ENCODE data around the gene BSCL2.
"Not testable (repeated sequence)": the region's sequence is repeated elsewhere in the genome, so short reads cannot be mapped to it uniquely, and the experiment has no call there.

BSCL2 gene

DNA sequence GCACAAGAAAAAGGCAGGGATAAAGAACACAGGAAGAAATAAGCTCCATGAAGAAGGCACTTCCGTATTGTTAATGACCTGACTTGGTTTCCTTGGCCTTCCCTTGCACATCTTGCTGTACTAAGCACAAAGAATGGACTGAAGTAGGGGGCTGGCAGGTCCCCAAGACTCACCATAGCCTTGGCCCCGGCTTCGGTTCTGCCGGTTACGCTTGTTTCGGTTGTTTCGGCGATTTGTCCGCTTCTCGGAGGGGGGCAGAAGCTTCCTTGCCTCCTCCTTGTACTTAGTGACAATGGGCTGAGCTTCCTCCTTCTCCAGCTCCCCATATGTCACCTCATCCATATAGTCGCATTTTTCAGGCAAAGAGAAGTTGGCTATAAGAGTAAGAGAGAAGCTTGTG is 9.6 kb upstream of the BSCL2 start:
- no peak for DNase-seq

DNA sequence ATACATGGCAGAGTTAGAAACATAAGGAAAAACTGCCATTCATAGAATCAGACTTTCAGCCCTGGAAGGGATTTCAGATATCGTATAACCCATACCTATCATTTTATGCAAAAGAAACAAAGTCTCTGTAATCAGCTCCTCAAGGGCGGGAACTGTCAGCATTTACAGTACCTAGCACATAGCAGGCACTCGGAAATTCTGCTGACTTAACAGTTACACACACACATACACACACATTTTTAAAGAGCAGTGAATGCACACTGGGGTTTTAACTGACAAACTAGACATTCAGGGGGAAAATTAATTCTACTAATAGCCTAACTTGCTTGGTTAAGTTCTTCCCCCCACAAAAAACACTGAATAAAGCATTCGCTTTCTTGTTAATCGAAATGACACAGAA is 9.0 kb upstream of the BSCL2 start:
- no peak for DNase-seq

DNA sequence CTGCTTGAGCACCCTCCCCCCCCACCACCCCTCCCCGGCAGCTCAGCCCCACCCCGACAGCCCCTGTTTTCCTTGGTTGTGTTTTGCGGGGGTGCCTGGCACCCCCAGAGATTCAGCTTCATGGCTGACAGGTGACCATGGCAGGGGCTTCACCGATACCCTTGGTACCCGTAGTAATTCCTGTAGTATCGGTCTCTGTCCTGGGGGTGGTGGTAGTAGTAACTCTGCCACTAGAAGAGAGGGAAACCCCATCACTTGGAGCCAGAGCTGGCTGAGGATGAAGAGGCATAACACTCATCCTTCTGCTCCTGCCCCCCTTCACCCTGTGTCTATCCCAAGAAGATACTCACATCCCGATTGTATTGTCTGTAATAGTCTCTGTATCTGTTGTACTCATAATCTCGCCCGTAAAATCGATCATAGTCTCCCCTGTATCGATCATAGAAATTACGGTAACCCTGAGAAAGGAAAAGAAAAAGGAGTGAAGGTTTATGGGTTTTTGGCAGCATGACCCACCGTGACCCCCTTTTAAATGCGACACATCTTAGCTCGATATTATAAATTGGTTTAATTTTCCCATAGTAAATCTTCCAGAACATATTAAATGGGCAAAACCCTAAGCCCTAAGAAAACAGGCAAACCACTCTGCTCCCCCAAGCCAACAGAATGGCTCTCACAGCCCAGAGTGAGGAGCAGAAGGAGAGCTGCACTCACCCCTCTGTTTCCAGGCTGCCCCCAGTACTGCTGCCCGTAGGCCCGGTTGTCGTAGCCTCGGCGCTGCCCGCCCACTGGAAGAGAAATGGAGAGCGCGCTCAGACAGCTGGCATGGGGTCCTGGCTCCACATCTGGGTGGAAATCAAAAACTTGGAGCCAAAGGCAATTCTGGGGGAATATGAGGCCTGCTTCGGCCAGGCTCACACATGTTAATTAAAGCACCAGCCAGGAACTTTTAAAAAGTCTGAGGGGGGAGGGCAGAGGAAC is 8.2 kb upstream of the BSCL2 start:
- no peak for DNase-seq

DNA sequence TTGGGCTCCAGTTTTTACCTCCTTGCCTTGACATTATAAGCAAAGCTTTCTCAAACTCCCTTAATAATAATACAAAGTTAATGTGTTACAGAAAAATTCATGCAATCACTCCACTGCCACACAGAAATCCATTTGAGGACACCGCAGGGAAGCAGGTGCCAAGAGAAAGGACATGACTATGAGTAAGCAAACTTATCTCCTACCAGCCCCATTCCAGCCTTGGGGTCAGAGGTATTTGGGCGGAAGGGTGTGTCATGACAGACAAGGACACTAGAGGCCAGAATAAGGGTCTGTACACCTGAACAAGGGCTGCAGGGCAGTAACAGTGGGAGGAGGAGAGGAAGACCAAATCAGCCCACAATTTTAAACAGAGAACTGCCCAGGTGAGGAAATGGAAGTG is 6.1 kb upstream of the BSCL2 start:
- DNase-seq, result no peak

DNA sequence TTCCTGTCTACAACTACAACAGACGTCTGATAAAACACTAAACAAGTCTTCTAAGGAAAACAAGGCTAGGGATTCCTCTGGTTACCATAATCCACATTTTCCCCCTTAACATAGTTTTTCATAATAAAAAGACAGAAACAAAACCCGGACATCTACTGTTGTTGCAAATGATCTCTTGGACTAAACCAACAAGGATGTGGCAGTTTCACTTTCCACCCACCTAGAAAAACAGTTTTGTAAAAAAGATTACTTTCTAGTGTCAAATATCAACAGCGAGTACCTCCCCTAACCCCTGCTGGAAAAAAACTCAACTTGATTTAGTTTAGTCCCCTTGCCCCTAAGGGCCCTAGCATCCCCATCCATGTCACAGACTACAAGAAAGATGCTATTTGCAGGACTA is 5.6 kb upstream of the BSCL2 start:
- DNase-seq, result no peak

DNA sequence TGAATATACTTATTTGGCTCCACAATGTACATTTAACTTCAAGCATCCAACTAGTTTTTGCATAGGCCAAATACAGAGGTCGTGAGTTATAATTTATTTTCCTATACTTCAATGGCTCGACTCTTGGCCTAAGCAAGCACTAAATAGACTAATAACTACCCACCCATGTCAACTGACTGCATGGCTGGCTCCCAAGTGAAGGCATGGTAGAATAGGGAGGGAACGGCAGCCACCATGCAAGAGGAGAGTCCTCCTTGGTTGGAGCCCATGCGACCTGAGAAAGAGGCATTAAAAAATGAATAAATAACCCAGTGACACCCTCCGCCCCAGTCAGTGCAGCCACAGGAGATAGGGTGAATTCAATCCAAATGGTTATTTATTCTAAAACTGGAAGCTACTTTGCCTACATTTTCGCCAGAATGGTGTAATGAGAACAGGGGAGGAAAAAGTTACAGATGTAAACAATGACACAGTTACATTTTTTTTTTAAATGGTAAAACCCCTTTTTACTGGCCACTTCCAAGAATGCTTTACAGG is 5.1 kb upstream of the BSCL2 start:
- no peak for DNase-seq

DNA sequence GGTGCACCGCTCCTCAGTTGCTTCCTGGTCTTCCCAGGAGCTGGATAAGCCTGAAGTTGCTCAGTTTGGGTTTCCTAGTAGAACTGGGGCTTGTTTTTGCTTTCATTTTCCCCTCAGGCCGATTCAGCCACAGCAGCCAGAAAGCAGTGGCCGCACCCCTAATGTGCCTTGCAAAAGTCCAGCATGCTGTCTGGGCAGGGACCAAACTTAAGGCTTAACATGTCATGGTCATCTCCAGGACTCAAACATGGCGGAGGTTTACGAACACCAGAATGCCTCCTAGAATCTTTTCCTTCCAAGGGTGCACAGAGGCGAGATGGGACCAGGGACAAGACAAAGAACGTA is 2.7 kb upstream of the BSCL2 start:
- DNase-seq, result peak; percentile 60

DNA sequence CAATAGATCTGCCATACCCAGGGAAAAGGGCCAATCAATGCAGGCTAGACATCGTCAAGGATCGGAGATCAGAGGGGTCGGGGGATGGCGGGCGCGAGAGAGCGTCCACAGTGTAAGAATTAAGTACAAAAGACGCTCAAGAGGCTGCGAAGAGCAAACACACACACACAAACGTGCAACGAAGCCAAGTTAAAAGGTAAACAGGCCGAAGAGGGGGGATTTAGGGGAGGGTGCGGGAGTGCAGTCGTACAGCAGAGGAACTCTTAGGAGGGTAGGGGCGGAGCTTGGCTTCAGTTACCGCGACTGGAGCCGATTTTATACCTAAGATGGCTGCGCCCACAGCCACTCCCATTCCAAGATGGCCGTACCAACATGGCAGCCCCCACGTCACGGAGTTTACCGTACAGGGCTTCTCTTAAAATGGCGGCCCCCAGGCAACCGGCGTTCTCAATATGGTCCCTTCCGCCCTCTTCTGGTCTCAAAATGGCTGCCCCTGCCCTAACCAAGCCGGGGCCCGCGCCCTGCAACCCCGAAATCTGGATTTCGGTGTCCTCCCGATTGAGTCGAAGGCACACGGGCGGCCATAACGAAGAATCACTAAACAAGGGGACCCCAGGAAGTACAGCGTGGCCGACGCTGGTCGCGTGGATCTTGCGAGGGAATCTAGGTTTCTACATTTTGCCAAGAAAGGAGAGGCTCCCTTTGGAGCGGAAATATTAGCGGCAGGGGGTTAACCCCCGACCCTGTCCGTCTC is 2.2 kb upstream of the BSCL2 start:
- DNase-seq, result peak; percentile 98

DNA sequence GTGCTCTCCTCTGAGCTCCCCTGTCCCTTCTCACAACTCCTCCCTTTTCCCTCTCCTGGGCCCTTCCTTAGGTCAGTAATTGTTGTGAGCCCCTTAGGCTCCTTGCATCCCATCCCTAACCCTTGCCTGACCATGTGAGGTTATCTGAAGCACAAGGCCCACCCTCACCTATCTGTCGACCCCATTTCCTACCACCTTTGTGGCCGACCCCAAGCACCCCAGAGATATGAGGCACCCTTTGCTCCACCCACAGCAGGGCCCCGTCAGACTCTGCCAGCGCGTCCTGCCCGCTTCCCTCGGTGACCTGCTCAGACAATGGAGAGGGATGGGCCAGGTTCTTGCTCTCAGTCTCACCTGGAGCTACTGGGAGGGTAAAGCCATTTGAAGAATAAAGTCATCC is 1.6 kb upstream of the BSCL2 start:
- DNase-seq, result no peak

DNA sequence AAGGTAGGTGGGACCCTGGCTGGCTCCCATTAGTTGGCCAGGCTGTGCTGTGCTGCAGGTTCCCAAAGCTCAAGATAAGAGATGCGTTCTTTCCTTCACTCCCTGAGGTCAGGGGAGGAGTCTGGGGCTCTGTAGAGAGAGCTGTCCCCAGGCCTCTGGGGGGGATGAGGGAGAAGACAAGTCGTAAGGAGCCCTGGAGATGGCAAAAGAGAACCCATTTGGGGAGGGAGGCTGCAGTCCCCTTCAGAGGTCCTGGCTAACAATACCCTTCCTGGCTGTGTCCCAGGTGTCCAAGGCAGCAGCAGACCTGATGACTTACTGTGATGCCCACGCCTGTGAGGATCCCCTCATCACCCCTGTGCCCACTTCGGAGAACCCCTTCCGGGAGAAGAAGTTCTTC is 1.2 kb upstream of the BSCL2 start:
- no peak for DNase-seq

DNA sequence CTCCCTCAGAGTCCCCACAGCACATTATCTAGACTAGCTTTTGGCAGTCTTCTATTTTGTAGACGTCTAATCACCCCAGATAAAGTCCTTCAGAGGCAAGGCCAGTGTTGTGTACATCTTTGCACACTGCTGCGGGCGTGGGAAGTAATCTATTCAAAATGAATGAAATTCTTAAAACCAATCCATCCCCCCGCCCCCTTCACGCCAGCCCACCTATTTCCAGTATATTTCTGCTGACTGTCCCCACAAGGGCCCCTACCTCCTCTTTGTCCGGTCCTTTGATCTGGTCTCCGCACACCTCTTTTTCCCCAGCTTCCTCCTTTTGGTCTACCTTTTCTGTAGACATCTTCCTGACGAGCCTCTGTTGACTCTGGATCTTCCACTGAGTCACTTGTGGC is 375 bp downstream of the BSCL2 start:
- DNase-seq, result no peak

DNA sequence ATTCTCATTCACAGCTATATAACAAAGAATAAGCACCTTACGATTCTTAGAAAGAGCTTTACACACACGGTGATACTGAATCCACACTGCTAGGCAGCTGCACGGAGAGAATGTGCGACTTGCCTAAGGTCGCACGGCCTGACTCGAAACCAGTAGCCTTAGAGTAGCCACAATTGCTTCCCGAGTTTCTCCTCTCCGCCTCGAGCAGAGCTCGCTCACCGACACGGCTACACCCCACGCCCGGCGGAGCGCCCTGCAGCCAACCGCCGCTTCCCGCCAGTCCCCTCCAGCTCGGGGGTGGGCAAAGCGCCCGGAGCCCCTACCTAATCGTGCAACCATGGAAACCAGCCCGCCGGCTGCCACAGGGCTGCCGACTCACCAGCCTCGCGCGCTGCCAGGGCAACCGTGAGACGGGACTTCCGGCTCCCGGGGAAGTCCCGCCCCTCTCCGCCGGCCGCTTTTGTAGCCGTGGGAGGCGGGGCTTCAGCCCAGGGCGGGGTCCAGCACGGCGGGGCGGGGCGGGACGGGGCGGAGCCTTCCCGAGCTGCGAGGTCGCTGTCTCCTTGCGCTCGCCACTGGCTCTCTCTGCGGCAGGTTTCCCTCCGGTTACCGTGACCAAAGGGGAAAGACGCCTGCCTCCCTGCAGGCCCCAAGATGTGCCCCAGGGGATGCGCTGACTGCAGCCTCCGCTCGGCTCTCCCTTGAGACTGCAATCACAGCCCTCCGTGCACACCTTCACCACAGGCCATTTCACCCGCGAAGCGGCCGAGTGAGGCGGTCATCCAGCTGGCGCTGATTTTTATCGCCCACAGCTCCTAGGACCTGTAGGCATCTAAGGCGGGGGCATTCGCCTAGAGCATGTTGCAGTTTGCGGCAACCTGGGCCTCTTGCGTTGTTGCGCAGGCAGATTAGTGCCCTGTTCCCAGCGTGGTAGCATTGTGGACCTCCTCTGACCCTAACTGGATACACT is 1.1 kb downstream of the BSCL2 start:
- peak; percentile 95 for DNase-seq

DNA sequence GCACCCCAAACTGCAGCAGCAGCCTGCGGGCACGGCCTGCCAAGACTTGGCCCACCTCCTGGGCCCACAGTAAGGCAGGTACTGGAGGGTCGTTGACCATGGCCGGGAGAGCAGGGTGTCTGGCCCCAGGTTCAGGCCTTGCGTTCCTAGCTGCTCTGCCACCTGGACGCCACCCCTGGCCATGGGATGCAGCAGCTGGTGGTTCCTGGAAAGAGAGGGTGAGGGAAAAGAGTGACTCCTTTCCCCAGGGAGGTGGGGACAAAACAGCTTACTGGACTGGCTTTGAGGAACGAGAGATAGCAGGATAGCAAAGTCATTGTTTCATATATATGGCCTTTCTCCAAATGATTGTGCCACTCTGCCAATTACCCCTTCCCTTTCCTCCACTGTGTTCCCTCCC is 1.8 kb downstream of the BSCL2 start:
- DNase-seq, result no peak

DNA sequence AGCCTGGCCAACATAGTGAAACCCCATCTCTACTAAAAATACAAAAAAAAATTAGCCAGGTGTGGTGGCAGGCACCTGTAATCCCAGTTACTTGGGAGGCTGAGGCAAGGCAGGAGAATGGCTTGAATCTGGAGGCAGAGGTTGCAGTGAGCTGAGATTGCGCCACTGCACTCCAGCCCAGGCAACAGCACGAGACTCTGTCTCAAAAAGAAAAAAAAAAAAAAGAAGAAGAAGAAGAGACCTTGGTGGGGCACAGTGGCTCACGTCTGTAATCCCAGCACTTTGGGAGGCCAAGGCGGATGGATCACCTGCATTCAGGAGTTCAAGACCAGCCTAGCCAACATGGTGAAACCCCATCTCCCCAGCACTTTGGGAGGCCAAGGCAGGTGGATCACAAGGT is 3.3 kb downstream of the BSCL2 start:
- not testable (repeated sequence) for DNase-seq

DNA sequence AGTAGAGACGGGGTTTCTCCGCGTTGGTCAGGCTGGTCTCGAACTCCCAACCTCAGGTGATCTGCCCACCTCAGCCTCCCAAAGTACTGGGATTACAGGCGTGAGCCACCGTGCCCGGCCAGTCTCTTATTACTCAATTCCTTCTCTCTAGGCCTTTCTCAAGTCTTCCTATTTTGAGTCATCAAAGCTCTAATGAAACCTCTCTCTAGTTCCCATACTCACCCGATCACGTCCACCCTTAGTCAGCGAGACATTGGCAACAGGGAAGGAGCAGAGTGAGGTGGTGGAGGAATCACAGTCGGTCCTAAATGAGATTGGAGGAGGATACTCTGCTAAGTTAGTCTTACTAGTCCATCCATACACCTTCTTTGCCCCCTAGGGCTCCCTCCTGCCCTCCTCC is 5.0 kb downstream of the BSCL2 start:
- no peak for DNase-seq

DNA sequence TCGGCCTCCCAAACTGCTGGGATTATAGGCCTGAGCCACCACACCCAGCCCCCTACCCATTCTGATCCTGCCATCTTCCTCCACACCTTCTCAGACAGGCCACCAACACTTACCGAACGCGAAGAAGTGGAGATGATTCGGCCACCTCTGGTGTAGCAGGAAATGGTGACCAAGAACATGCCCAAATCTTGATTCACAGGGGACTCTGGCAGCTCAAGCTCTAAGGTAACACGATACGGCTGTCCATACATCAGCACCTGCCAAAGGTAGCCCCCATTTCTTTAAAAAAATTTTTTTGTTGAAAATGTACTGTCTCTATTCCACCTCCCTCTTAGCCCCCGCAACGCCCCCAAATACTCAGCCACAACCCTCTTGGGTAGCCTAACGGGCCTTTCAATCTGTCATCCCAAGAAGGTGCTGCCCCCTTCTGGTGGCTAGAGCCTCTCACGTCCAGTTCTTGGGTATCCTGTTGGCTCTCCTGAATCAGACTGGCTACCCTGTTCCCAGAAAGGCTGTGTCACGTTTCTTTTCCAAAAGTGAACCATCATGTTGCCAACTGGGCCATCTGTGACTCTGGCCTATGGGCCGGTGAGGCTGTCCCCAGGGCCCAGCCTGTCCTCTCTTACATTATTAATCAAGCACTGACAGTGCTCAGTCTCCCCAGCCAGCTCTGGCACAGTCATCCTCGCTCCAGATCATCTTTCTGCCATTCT is 12.6 kb downstream of the BSCL2 start:
- peak; percentile 77 for DNase-seq

DNA sequence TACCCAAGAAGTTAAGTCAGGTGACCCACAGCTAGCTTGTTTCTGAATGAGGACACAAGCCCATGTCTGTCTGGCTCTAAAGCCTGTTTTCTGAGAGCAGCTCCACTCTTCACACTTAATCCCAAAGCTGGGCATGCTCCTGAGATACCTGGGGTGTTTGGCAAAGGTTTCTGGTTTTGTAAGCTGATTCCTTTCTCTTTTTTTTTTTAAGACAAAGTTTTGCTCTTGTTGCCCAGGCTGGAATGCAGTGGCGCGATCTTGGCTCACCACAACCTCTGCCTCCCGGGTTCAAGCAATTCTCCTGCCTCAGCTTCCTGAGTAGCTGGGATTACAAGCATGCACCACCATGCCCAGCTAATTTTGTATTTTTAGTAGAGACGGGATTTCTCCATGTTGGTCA is 13.6 kb downstream of the BSCL2 start:
- not testable (repeated sequence) for DNase-seq

DNA sequence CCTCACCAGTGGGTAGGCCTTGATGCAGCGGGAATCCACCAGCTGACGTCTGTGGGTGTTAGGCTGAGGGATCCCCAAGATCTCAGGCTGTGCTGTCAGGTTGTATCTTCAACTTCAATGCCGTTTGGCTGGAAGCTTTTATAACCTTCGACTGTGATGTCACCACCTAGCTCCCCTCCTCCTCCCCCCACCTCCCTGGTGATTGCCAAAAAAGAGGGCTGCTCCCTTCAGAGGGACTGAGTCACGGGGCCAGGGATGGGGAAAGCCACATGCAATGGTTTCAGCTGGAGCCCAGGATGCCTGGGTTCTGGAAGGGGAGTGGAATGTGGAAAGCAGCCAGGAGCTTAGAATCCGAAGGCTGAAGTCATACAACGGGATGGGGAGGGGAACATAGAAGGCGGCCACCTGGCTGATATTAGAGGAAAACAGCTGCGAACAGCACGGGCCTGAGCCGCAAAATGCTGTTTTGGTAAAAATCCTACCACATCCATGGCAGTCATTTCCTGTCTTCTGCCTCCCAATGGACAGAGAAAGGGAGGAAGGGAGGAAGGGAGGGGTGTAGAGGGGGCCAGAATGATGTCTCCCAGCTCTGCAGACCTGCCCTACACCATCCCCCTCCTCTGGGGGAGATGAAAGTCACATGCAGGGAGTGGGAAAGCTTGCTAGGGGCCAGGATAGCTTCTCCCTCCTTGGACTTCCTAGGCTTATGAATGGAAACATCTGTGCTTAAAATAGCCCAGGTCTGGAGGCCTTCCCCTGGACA is 17.6 kb downstream of the BSCL2 start, which contains the start of gene LRRN4CL:
LRRN4CL (minus strand) TSS at position 110 of the 763 bp plus-strand sequence. CDS start 1,022 bp downstream, outside the sequence.
- DNase-seq, result peak; percentile 93

DNA sequence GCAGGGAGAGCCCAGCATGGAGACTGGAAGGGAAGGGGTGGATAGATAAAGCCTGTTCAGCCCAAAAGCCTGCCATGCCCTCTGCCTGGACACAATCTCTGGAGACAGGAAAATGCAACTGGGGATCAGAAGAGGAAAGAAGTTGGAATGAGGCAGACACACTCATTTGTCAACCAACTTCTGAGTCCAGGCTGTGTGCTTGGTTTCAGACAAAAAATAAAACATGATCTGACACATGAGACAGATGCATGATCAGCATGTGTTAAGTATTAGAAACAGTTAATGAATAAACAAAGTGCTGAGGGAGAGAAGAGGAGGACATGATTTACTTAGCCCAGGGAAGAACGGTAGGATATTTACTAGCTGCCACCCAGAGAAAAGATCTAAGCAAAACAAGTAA is 18.7 kb downstream of the BSCL2 start:
- no peak for DNase-seq

DNA sequence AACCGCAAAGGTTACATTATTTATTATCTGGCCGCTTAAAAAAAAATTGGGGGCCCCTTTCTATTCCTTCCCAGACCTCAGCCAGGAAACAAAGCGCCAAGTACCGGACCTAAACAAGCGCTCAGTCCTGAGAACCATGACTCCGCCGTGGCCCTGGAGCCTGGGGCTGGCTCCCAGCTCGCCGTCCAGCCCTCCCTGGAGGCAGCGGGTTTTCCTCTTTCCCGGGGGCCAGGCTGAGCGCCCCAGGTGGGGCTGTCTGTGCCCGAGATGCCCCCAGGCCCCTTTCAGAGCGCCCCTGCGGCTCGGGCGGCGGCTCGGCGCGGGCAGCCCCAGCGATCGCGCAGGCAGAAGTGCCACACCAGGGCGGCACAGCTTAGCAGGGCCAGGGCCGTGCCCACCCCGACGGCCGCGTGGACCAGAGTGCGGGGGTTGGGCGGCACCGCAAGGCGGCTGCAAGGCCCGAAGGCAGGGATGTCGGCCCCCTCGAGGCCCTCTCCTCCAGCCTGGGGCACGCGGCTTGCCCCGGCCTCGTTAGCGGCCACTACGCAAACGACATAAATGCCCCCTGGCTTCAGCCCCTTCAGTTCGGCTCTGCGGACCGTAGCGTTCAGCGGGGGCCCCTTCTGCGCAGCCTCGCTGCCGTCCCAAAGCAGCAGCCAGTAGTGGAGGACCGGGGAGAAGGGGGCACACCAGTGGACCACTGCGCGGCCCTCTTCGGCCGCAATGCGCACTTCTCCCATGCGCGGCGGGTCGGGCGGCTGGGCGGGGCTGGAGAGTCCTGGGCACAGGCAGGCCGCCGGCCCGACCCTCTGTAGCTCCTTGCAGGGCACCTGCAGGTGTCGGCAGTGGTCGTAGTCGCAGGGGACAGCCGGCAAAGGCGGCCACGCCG is 19.5 kb downstream of the BSCL2 start:
- no peak for DNase-seq

Measured in EL (cell line).